HuH-7 (cell line): ENCODE measurements around the gene TF.
A peak's percentile ranks its signal among the peaks of the same experiment; 100 is the strongest.
"Not testable (repeated sequence)": the region's sequence is repeated elsewhere in the genome, so short reads cannot be mapped to it uniquely, and the experiment has no call there.

ENCODE experiments used
- DNase-seq: peaks from one replicate; pipeline ENCODE4 v3.0.0; 2011; ENCODE audit warnings: low spot score

Gene TF

DNA sequence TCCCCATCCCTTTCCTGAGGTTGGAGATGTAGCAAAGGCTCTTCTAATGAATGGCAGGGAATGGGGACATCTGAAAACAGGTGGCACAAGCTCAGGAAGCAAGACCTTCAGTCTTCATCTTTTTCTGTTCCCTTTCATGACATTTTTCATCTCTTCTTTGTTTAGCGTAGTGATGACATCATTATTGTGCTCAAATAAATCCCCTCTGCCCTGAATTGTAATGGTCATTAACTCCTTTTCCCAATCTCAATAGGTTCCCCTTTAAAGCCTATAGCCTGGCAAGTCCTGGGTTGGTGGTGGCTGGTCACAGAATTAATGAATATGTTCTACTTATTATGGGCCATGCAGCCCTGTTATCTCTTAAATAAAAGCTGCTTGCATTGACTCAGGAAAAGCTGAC lies 21.4 kb downstream of the TF start:
- DNase-seq: no peak

DNA sequence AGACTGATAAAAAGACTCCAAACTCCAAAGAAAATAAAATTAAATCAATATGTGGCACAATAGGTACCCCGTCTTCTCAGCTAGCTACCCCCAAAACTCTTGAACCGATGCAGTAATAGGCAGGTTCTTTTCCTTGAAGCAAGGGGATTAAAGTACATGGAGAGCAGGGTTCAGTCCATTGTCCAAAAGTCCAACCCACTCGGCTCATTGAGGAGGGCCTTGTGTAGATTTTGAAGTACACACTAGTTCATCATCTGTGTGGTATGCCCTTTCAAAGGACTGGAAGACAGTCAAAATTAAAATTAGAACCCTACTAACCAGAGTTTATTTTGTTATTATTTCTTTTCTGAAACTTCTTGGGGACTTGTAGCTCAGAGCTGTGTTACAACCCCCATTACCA lies 23.3 kb downstream of the TF start:
- DNase-seq: no peak

DNA sequence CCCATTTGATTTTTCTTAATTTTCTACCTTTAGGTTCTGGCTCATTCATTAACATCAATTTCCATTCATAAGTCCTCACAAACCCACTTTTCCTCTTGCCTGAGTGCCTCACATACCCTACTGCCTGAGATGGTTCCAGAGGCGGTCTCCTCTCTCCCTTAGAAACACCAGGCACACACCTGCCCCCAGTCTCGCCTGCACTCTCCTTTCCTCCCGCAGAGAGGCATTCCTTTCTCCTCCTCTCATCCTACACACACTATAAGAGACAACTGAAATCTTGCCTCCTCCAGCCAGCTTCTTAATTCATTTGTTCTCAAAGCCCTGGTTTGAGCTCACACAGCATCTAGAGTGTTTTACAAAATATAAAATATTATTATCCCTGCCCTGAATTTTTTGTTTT lies 27.5 kb downstream of the TF start:
- no peak for DNase-seq

DNA sequence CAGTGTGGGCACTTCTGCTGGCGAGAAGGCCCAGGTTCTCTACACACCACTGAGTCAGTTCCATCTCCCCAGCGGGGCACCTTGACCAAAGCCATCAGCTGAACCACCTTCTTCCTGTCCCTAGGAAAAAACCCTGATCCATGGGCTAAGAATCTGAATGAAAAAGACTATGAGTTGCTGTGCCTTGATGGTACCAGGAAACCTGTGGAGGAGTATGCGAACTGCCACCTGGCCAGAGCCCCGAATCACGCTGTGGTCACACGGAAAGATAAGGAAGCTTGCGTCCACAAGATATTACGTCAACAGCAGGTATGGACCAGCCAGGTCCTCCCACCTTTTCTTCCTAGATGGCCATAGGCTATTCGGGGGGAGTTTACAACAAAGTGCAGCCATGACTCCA lies 29.1 kb downstream of the TF start:
- DNase-seq: no peak

DNA sequence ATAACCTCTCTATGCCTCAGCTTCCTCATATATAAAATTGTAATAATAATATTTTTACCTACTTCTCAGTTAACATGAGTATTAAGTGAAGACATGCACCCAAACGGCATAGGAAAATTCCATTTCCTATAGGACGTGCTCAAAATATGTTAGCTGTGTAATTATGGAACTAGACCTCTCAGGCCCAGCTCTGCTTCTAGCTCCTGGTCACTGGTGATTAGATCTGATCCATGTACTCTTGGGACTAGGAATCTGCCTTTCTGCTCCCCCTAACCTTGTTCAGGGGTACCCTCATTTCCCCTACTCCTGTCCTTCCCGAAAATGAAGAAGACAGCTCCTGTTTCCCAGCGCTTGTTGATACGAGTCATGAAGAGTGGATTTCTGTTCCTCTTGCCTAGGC lies 29.6 kb downstream of the TF start:
- no peak for DNase-seq

DNA sequence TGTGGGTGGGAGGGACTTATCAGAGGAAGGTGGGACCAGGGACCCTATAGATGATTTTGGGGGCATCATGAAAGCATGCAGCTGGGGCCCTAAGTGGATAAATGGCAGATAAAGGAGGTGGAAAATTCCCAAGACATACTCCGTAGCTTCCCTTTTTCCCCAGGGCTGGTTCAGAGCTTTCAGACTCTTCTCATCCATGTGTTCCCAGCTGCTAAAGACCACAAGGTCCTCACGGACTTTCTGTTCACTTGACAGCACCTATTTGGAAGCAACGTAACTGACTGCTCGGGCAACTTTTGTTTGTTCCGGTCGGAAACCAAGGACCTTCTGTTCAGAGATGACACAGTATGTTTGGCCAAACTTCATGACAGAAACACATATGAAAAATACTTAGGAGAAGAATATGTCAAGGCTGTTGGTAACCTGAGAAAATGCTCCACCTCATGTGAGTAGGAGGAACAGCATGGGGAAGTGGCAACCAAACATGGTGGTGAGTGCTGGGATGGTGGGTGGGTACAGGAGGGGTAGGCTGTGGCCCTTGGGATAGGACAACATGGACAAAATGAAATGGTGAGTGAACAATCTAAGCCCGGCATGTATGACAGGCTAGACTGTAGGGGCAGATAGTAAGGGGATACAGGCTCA lies 30.7 kb downstream of the TF start:
- DNase-seq: no peak

DNA sequence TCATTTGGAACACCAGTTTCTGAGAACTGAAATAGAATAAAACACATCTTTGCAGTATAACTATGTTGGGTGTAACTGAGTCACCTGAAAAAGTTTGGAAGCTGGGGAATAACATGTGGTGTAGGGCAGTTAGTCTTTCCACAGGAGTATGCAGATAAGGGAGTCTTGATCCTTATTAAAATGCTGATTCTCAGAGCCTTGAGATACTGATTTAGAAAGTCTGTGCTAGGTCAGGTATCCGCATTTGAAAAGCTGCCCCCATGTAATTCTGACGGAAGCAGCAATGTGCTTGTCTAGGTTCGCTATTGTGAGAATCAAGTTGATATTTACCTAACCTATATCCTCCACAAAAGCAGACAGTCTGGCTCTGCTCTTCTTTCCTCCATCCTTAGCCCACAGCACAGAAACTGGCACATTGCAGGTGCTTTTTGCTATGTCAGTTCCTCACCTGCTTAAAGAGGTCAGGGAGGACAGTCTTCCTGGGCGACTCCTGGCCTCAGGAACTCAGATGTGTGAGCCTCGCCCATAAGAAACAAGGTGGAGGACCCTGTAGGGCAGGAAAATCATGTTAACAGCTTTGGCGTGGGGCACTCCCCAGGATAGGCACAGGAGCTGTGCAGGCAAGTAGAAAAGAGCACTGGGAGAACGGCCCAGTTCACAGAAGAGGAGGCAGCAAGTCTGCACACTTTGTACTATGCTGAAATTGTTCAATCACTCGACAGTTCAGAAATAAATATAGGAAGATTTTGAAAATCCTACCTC lies 31.8 kb downstream of the TF start:
- no peak for DNase-seq

DNA sequence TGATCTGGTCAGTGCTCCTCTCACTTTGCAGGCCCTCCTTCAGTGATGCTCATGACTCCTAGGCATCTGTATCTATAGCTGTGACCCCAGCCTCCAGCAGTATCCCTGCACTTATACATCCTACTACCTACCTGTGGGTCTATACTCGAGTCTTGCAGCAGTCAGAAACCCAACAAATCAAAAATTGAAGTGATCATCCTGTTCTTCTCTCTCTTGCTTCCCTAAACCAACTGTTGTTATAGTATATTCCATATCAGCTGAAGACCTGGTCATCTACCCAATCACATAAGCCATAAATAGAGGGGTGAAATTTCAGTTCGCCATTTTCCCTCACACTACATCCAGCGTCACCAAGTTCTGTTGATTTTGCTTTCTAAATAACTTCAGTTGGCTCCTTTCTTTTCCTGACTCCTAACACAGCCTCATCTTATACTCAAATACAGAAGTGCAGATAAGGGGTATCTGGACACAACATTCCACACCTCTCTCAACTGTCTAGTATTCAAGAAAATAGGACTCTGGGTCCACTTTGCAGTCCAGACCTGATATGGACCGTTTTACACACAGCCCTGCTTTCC lies 33.5 kb downstream of the TF start:
- no peak for DNase-seq

DNA sequence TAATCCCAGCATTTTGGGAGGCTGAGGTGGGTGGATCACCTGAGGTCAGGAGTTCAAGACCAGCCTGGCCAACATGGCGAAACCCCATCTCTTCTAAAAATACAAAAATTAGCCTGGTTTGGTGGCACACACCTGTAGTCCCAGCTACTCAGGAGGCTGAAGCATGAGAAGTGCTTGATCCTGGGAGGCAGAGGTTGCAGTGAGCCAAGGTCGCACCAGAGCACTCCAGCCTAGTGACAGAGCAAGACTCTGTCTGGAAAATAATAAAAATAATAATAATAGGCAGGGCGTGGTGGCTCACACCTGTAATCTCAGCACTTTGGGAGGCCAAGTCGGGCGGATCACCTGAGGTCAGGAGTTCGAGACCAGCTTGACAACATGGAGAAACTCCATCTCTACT lies 34.6 kb downstream of the TF start:
- not testable (repeated sequence) for DNase-seq

DNA sequence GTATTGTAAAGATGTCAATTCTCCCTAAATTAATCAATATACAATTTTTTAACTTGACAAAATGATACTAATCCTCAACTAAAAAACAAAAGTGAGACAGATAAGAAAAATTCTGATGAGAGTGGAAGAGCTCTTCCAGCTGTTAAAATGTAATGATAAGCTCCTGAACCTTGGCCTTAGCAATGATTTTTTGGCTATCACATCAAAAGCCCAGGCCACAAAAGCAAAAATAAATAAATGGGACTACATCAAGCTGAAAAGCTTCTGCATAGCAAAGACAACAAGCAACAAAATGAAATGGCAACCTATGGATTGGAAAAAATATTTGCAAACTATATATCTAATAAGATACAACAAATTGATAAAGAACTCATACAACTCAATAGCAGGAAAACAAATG lies 35.4 kb downstream of the TF start:
- DNase-seq: no peak

DNA sequence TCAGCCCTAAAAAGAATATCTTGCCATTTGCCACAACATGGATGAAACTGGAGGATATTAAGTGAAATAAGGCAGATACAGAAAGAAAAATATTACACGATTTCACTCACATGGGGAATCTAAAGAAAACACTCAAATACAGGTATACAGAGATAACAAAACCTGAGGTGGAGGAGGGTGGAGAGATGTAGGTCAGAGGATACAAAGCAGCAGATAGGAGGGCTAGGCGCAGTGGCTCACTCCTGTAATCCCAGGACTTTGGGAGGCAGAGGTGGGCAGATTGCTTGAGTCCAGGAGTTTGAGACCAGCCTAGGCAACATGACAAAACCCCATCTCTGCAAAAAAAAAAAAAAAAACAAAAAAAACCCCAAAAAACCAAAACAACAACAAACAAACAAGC lies 36.3 kb downstream of the TF start:
- DNase-seq: no peak

DNA sequence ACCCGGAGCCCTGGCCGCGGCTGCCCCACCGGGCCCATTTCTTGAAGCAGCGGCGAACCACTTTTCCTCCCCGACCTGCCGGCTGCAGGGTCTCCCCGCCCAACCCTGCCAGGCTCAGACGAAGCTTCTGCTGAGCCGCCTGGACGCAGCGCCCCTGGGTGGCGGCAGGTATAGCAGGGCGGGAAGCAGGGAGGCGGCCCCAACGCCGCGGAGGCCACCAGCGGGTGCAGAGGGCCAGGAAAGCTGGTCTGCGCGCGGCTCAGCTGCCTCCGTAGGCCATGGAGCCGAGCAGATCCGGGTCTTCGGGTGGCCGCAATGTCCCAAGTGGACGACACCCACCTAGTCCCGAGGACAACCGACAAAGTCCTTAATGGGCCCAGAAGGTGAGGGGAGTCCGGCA lies 37.6 kb downstream of the TF start:
- DNase-seq: no peak

DNA sequence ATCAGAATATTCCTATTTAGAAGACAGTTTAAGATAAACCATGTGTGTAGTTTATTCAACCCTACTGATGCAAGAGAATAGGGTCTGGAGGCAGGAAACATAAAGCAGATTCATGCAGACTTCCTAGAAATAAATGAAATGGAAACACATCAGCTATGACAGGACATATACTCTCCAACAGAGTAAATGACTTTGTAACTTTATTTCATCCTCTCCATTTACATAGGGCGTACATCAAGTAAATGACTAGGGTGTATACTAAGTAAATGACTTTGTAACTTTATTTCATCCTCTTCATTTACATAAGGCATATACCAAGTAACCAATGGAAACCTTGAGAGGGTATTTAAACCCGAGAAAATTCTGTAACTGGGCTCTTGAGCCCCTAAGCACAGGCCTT lies 41.8 kb downstream of the TF start:
- no peak for DNase-seq

DNA sequence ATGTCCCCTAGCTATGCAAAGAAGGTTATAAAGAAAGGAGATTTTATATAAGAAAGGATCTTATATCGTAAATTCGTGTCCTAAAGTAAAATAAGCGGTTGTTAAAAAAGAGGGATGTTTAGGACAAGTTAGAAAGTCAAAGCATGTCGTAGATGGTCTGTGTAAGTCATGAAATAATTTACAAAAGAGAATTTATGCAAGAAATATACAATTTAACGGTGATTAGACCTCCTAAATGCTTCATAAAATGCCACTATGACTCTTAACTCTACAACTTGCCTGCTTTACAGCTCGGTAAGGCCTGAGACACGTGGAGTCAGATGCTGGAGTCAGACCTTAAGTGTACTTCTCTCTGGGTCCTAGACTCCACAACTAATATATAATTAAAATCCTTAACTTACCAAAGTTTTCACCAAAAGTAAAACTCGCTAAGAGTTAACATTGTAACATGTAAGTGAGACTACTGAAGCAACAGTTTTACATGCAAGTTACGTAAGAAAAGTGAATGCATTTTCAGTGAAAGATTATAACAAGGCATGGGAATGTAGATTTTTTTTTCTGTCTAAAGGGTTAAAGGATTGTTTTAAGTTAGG lies 46.1 kb downstream of the TF start:
- DNase-seq: no peak

DNA sequence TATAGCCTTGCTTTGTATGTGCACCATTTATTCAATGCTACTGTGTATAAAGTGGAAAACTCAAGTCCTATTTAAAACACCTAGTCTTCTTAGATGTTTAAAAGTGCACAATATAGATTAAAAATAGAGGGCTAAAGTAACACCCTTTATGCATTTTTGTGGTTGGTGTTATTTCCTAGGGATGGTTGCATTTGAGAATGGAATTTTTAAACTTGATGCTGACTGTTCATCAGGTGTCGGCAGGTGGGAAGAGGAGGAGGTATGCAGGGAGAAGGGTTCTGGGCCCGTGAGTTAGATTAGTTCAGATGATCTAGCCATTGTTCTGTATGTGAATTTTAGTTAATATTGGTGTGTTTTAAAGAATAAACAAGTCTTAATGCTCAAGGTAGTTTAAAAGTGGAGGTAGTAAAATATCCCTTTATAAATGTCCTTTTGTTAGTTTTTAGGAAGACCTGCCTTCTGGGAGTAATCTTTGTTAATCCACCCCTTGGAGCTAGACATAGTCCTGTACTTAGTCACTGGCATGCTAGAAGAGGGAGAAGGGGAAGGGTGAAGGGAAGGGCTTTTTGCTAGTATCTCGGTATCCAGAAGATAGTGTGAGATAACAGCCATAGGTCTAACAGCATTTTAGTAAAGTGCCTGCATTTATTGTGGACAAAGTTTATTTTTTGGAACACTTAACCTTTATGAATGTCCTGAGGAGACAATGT lies 51.4 kb downstream of the TF start:
- no peak for DNase-seq

DNA sequence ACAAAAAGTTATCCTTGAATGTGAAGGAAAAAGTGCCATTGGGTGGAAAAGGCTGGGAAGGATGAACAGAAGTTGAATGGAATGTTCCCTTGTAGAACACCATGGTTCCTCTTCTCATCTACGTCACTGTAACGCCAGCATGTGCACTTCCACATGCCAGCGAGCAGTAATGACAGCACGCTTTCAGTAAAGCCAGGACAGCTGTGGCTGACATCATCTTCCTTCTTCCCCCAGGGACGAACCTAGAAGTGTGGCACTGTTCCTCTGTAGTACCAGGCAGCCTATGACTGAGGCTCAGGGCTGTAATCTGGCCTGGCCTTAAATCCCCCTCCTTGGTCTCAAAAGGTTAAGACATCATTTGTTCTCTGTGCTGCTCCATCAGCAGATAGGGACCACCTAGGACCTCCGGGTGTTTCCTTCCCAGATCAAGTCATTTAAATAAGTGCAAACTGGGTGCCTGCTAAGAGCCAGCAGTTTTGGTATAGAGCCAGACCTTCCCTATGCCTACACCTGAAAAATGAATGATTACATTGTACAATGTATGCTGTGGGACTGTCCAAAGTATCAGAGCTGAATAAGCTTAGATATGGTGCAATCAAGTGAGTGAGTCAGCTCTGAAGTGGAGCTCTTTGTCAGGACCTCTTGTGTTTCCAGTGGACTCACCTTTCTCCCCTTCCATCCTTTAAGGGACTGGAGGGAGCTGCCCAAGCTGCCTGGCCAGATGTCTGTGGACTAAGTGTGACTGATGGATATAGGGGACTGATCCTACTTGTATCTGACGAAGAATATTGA lies 53.8 kb downstream of the TF start:
- no peak for DNase-seq

DNA sequence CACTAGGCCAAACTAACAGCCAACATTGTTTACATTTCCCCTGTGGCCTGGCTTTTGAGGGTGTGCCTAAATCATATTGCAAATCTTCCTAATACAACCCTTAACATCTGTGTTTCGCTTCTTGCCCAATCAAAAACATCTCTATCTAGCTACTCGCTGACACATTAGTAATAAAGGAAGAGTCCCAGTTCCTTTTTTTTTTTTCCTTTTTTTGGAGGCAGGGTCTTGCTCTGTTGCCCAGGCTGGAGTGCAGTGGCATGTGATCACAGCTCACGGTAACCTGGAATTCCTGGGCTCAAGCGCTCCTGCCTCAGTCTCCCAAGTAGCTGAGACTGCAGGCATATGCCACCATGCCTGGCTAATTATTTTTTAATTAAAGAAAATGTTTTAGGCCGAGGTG lies 57.3 kb downstream of the TF start:
- no peak for DNase-seq

DNA sequence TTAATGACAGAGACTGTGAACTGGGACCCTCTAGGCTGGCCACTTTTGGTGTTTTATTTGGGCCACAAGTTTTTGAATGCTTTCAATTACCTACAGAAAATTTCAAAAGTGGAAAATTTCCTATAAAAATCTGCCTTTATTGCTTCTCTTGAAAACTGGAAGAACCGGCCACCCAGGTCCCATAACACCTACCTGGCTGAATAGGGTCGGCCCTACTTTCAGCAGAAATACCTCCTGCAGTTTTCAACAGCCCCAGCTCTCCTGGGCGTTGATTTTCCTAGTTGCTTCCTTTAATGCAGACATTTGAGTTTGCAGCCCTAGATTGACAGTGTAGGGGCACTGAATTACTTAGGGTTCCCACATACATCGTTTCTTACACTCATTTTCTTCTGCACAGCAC lies 58.7 kb downstream of the TF start:
- DNase-seq: no peak

DNA sequence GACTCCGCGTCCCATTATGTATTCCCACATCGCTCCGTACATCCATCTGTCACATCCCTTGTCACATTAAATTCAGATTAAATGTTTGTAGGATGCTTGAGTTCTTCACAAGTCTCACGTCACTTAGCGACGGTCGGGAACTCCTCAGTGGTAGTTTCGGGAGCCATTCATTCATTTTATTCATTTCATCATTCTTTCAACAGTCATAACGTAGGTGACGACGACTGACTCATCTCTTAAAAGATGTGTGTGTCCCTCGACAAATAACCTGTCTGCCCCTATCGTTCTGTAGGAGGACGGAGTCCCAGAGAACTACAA lies 59.1 kb downstream of the TF start:
- DNase-seq: no peak

DNA sequence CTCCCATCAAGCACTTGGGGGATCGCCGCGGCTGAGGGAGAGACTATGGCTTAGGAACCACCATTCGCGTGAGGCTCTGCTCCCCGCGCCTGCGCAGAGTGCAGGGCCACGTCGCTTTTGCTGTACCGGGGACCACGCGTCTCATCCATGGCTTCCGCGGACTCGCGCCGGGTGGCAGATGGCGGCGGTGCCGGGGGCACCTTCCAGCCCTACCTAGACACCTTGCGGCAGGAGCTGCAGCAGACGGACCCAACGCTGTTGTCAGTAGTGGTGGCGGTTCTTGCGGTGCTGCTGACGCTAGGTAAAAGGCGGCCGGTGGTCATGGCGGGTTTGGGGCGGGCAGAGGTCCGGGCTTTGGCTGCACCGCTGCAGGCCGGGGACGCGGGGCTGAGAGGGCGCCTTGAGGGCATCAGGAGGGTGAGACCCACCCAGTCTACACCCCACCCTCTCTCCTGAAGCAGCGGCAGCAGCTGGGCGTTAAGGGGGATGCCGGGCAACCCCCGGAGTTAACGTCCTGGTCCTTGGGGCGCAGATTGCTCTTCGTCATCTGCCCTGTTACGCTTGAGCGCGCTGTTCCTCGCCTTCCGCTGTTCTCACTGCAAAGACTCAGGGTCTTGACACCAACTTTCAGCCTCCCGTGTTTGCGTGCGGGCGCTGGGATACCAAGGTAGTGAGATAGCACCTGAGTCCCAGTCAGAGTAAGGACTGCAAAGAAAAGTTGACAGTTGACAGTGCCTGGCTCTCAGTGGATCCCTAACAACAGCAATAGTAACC lies 59.7 kb downstream of the TF start, which contains the start of gene SRPRB:
SRPRB (plus strand) TSS at position 114 of the 774 bp plus-strand sequence; CDS start at position 148, 34 bp downstream.
- peak; percentile 97 for DNase-seq

DNA sequence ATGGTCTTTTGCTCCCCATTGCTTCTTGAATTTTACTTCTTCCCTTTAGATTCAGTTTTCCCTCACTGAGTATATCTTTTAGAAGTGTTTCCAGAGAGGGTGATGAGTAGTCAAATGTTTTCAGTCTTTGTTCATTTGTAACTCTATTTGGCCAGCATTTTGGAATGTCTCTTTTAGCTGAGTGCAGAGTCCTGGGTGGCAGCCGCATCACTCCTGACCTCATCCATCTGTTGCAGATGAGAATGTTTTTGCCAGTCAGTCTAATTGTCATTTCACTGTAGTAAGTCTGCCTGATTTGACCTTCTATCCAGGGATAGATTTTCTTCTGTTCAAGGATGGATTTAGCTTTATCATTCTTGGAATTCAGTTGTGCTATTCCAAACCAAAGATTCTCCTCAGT lies 66.7 kb downstream of the TF start:
- no peak for DNase-seq
